ENCODE results near the gene FLII.

Gene FLII

GRCh38 chr17:18280249-18280648 is 21.7 kb upstream of the FLII start:
- H3K27ac ChIP-seq (ENCODE audit: extremely low read depth, low read depth, low read length) = no peak overlapping the region
- TF ChIP-seq GFI1B (tag by site-specific recombination; IDR thresholded peaks at IDR 0.05) = no peak
- TF ChIP-seq ZNF701 (tag by site-specific recombination; IDR thresholded peaks at IDR 0.05) = no peak
- no peak for TF ChIP-seq MZF1 (tag by site-specific recombination; IDR thresholded peaks at IDR 0.05; ENCODE audit: borderline replicate concordance)
- TF ChIP-seq ZNF610 (tag by site-specific recombination; IDR thresholded peaks at IDR 0.05; ENCODE audit: borderline replicate concordance) = no peak
- TF ChIP-seq, protein P1, sequence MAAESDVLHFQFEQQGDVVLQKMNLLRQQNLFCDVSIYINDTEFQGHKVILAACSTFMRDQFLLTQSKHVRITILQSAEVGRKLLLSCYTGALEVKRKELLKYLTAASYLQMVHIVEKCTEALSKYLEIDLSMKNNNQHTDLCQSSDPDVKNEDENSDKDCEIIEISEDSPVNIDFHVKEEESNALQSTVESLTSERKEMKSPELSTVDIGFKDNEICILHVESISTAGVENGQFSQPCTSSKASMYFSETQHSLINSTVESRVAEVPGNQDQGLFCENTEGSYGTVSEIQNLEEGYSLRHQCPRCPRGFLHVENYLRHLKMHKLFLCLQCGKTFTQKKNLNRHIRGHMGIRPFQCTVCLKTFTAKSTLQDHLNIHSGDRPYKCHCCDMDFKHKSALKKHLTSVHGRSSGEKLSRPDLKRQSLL (tag by site-specific recombination; IDR thresholded peaks at IDR 0.05) = no peak
- TF ChIP-seq TRIM28 (IDR thresholded peaks at IDR 0.05; ENCODE audit: borderline replicate concordance, low read length) = no peak
- TF ChIP-seq ZNF184 (tag by site-specific recombination; IDR thresholded peaks at IDR 0.05) = no peak
- CTCF ChIA-PET = interaction anchor here (1.2 kb wide), 1 partner anchor 13 kb away, joined by 3 read pairs; no protein-coding TSS in a partner anchor
- H3K4me3 ChIP-seq (ENCODE audit: low read depth, low read length) = no peak overlapping the region
- peaks cover 69 to 96% of the 10 kb centered on the region in 2 experiments for H3K36me3 ChIP-seq (ENCODE audit: control insufficient read depth in 2 of 2, insufficient read depth in 1 of 2, low read length in 2 of 2)
- H3K9me3 ChIP-seq (ENCODE audit: control insufficient read depth, insufficient read depth, low read depth, low read length) = no peaks in the 10 kb centered on the region
- H3K4me1 ChIP-seq (ENCODE audit: control insufficient read depth, insufficient read depth, low read length) = no peaks in the 10 kb centered on the region
- POLR2A ChIA-PET = no interaction called here

GRCh38 chr17:18278867-18279266 is 20.3 kb upstream of the FLII start:
- Histone ChIP-seq H3K36me3 (ENCODE audit: control insufficient read depth in 2 of 2, insufficient read depth in 1 of 2, low read length in 2 of 2) (peaks cover 69 to 94% of the 10 kb centered on the region in 2 experiments), H3K4me1 (ENCODE audit: control insufficient read depth, insufficient read depth, low read length) (no peaks in the 10 kb centered on the region), H3K4me3 (ENCODE audit: low read depth, low read length) (no peak overlapping the region), H3K9me3 (ENCODE audit: control insufficient read depth, insufficient read depth, low read depth, low read length) (no peaks in the 10 kb centered on the region), H3K27ac (ENCODE audit: extremely low read depth, low read depth, low read length) (no peak overlapping the region)
- CTCF ChIA-PET = no interaction called here
- TF ChIP-seq BCL11B (tag by site-specific recombination; IDR thresholded peaks at IDR 0.05; ENCODE audit: low read depth) (no peak), ZNF626 (tag by site-specific recombination; IDR thresholded peaks at IDR 0.05) (no peak), ZNF677 (tag by site-specific recombination; IDR thresholded peaks at IDR 0.05) (no peak), MYNN (tag by site-specific recombination; IDR thresholded peaks at IDR 0.05; ENCODE audit: borderline replicate concordance) (no peak), GLI2 (tag by site-specific recombination; IDR thresholded peaks at IDR 0.05; ENCODE audit: borderline replicate concordance, low read depth) (no peak), ZNF155 (tag by site-specific recombination; IDR thresholded peaks at IDR 0.05) (no peak), ELK4 (IDR thresholded peaks at IDR 0.05; ENCODE audit: borderline replicate concordance, low read depth, low read length) (no peak), ZNF561 (tag by site-specific recombination; IDR thresholded peaks at IDR 0.05; ENCODE audit: borderline replicate concordance) (no peak), ZNF544 (tag by site-specific recombination; IDR thresholded peaks at IDR 0.05) (no peak)
- TF ChIP-seq, protein P1 (tag by site-specific recombination; IDR thresholded peaks at IDR 0.05) = no peak
- POLR2A ChIA-PET = no interaction called here

DNA sequence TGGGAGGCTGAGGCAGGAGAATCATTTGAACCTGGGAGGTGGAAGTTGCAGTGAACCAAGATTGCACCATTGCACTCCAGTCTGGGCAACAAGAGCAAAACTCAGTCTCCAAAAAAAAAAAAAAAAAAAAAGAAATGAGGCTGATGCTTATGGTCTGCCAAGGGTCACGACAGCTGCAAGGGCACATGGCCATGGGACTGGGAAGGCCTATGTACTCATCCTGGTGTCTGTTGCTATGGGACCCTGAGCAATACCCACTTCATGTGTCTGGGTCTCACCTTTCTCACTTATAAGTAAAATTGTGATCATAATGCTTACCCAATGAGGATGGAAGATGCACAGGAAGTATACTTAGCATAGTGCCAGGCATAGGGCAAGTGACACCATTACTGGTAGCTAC is 18.5 kb upstream of the FLII start:
- no peaks in the 10 kb centered on the region for H3K4me1 ChIP-seq (ENCODE audit: control insufficient read depth, insufficient read depth, low read length)
- H3K9me3 ChIP-seq (ENCODE audit: control insufficient read depth, insufficient read depth, low read depth, low read length) = no peaks in the 10 kb centered on the region
- no peak overlapping the region for H3K4me3 ChIP-seq (ENCODE audit: low read depth, low read length)
- H3K27ac ChIP-seq (ENCODE audit: extremely low read depth, low read depth, low read length) = no peak overlapping the region
- peaks cover 64 to 90% of the 10 kb centered on the region in 2 experiments for H3K36me3 ChIP-seq (ENCODE audit: control insufficient read depth in 2 of 2, insufficient read depth in 1 of 2, low read length in 2 of 2)
- ChIA-PET POLR2A (no interaction called here), CTCF (no interaction called here)
- TF ChIP-seq ZNF350 (tag by site-specific recombination; IDR thresholded peaks at IDR 0.05) (no peak), ZNF664 (tag by site-specific recombination; IDR thresholded peaks at IDR 0.05) (no peak), ZNF175 (tag by site-specific recombination; IDR thresholded peaks at IDR 0.05) (no peak), ZBTB8A (tag by site-specific recombination; IDR thresholded peaks at IDR 0.05) (no peak)

Measured in HEK293 (cell line).